SK-N-SH treated with all-trans-retinoic acid at 6 μM for 48 hours (cell line): ENCODE measurements around the gene CLDN15.

Experiments
- ARNTL ChIP-seq: fragments of 450-650 bp; formaldehyde crosslinking; IDR thresholded peaks from 2 replicates; pipeline ENCODE4 v1.5.0; 2020; ENCODE audit warnings: low read depth, mild to moderate bottlenecking, moderate library complexity, borderline replicate concordance
- CSRNP3 ChIP-seq: fragments of 250-450 bp; sonication (Bioruptor Pico); IDR thresholded peaks from 2 replicates; pipeline ENCODE4 v1.5.1; 2021; ENCODE audit warnings: mild to moderate bottlenecking, moderate library complexity
- ESRRG ChIP-seq: fragments of 250-450 bp; sonication (Bioruptor Pico); IDR thresholded peaks from 2 replicates; pipeline ENCODE4 v1.6.1; 2021; ENCODE audit warnings: mild to moderate bottlenecking
- ISL1 ChIP-seq: fragments of 250-450 bp; sonication (Bioruptor Pico); IDR thresholded peaks from 2 replicates; pipeline ENCODE4 v2.1.2; 2022; ENCODE audit warnings: mild to moderate bottlenecking, moderate library complexity
- PPARA ChIP-seq: fragments of 250-450 bp; sonication (Bioruptor Pico); IDR thresholded peaks from 2 replicates; pipeline ENCODE4 v1.5.0; 2020; ENCODE audit warnings: mild to moderate bottlenecking, borderline replicate concordance
- TOX ChIP-seq: fragments of 250-450 bp; sonication (Bioruptor Pico); IDR thresholded peaks from 2 replicates; pipeline ENCODE4 v1.8.0; 2021; ENCODE audit warnings: mild to moderate bottlenecking, moderate library complexity, borderline replicate concordance
- ZFP3 ChIP-seq: fragments of 250-450 bp; sonication (Bioruptor Pico); IDR thresholded peaks from 2 replicates; pipeline ENCODE4 v1.5.0; 2020; ENCODE audit warnings: mild to moderate bottlenecking, moderate library complexity
- ZFP30 ChIP-seq: fragments of 450-650 bp; formaldehyde crosslinking; IDR thresholded peaks from 2 replicates; pipeline ENCODE4 v1.5.0; 2022; ENCODE audit warnings: mild to moderate bottlenecking, moderate library complexity
- TF ChIP-seq, protein P1 (sequence below): fragments of 250-450 bp; sonication (Bioruptor Pico); IDR thresholded peaks from 2 replicates; pipeline ENCODE4 v1.8.0; 2020; ENCODE audit warnings: mild to moderate bottlenecking, moderate library complexity, borderline replicate concordance
- TF ChIP-seq, protein P2 (sequence below): fragments of 250-450 bp; sonication (Bioruptor Pico); IDR thresholded peaks from 2 replicates; pipeline ENCODE4 v1.5.1; 2020; ENCODE audit warnings: low read depth, mild to moderate bottlenecking, moderate library complexity

GRCh38 chr7:101222275-101222830 lies 15.2 kb downstream of the CLDN15 start:
- TF ChIP-seq TOX (CRISPR knock-in tag) (no peak), PPARA (CRISPR knock-in tag) (no peak), ESRRG (CRISPR knock-in tag) (no peak), ZFP30 (no peak), ZFP3 (CRISPR knock-in tag) (no peak), ISL1 (CRISPR knock-in tag) (no peak), ARNTL (CRISPR knock-in tag) (no peak), CSRNP3 (CRISPR knock-in tag) (no peak)
- TF ChIP-seq, protein P1, sequence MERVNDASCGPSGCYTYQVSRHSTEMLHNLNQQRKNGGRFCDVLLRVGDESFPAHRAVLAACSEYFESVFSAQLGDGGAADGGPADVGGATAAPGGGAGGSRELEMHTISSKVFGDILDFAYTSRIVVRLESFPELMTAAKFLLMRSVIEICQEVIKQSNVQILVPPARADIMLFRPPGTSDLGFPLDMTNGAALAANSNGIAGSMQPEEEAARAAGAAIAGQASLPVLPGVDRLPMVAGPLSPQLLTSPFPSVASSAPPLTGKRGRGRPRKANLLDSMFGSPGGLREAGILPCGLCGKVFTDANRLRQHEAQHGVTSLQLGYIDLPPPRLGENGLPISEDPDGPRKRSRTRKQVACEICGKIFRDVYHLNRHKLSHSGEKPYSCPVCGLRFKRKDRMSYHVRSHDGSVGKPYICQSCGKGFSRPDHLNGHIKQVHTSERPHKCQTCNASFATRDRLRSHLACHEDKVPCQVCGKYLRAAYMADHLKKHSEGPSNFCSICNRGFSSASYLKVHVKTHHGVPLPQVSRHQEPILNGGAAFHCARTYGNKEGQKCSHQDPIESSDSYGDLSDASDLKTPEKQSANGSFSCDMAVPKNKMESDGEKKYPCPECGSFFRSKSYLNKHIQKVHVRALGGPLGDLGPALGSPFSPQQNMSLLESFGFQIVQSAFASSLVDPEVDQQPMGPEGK (CRISPR knock-in tag): no peak
- TF ChIP-seq, protein P2, sequence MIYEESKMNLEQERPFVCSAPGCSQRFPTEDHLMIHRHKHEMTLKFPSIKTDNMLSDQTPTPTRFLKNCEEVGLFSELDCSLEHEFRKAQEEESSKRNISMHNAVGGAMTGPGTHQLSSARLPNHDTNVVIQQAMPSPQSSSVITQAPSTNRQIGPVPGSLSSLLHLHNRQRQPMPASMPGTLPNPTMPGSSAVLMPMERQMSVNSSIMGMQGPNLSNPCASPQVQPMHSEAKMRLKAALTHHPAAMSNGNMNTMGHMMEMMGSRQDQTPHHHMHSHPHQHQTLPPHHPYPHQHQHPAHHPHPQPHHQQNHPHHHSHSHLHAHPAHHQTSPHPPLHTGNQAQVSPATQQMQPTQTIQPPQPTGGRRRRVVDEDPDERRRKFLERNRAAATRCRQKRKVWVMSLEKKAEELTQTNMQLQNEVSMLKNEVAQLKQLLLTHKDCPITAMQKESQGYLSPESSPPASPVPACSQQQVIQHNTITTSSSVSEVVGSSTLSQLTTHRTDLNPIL: no peak
